PFSK-1 (cell line): ENCODE results near the gene EMILIN1.

Source experiments
- FOXP2 ChIP-seq: optimal IDR thresholded peaks from 2 replicates; pipeline ENCODE3; 2011; ENCODE audit warnings: borderline replicate concordance, control low read depth, inconsistent platforms; ENCODE audit not compliant: insufficient read depth; ENCODE audit errors: extremely low read length, extremely low read depth
- POLR2AphosphoS5 ChIP-seq: IDR thresholded peaks from 2 replicates; pipeline ENCODE4 v1.6.1; 2012; ENCODE audit warnings: low read depth, mild to moderate bottlenecking, control low read depth, low read length, moderate library complexity
- REST ChIP-seq, 2 experiments: IDR thresholded peaks; 2 replicates each; pipeline versions ENCODE4 v1.6.1 to v1.8.0; 2011 to 2012; ENCODE audit warnings: low read depth in 2 of 2, low read length in 2 of 2, control low read depth in 1 of 2, inconsistent platforms in 1 of 2, mild to moderate bottlenecking in 1 of 2, moderate library complexity in 1 of 2; ENCODE audit not compliant: insufficient read depth in 1 of 2
- SIN3A ChIP-seq: IDR thresholded peaks from 2 replicates; pipeline ENCODE4 v1.6.1; 2012; ENCODE audit warnings: mild to moderate bottlenecking, low read length, moderate library complexity, borderline replicate concordance; ENCODE audit not compliant: insufficient read depth
- TAF1 ChIP-seq: IDR thresholded peaks from 2 replicates; pipeline ENCODE4 v1.6.1; 2012; ENCODE audit warnings: low read length, control low read depth, borderline replicate concordance; ENCODE audit not compliant: insufficient read depth

Gene EMILIN1

GRCh38 chr2:27100036-27100435 is 21.6 kb downstream of the EMILIN1 start:
- TF ChIP-seq REST (IDR thresholded peaks at IDR 0.05; ENCODE audit: insufficient read depth in 1 of 2, low read depth in 2 of 2, low read length in 2 of 2) (no peak), SIN3A (no peak), FOXP2 (no peak), POLR2AphosphoS5 (no peak), TAF1 (no peak)

- TF ChIP-seq FOXP2 (no peak), POLR2AphosphoS5 (no peak), TAF1 (no peak), SIN3A (no peak), REST (IDR thresholded peaks at IDR 0.05; ENCODE audit: insufficient read depth in 1 of 2, low read depth in 2 of 2, low read length in 2 of 2) (no peak)
These were observed 23.9 kb downstream of the EMILIN1 start for GRCh38 chr2:27102329-27102728.

GRCh38 chr2:27105981-27106380 is 27.6 kb downstream of the EMILIN1 start:
- TF ChIP-seq POLR2AphosphoS5, result no peak
- no peak for TF ChIP-seq SIN3A
- TF ChIP-seq REST (IDR thresholded peaks at IDR 0.05; ENCODE audit: insufficient read depth in 1 of 2, low read depth in 2 of 2, low read length in 2 of 2), result no peak
- TF ChIP-seq TAF1, result no peak
- TF ChIP-seq FOXP2, result no peak

- TF ChIP-seq TAF1 (no peak), REST (IDR thresholded peaks at IDR 0.05; ENCODE audit: insufficient read depth in 1 of 2, low read depth in 2 of 2, low read length in 2 of 2) (no peak), FOXP2 (no peak), POLR2AphosphoS5 (no peak), SIN3A (no peak)
These were observed 29.8 kb downstream of the EMILIN1 start for GRCh38 chr2:27108221-27108620.

- TF ChIP-seq POLR2AphosphoS5, result no peak
- TF ChIP-seq SIN3A, result no peak
These were observed 30.7 kb downstream of the EMILIN1 start for GRCh38 chr2:27109083-27109482.
